HCT116 (cell line): ENCODE data around the gene TDP1. TPM values are rescaled to one million over a fixed set of nuclear protein-coding genes. Genes with fewer than 3 reads are reported as not detected.

Source experiments
- ATAC-seq: fragments of 200-7000 bp; cut with Tn5 transposase; 2 replicates; pipeline ENCODE4 v1.9.1; 2020; ENCODE audit warnings: mild to moderate bottlenecking, moderate library complexity
- BruUV-seq: library from RNA; stranded (reverse); fragments of 400-500 nt; replicated peaks from 2 replicates; lab custom pipeline; 2021; lab: Mats Ljungman, UMichigan
- CTCF ChIA-PET: fragments of 300-600 bp; sonication (Branson Sonifier 250); formaldehyde crosslinking; loops from one replicate; lab custom pipeline; 2021; ENCODE audit warnings: antibody characterized with exemption; lab: Charles Lee
- POLR2A ChIA-PET: fragments of 300-600, 350-600 bp; sonication (Branson Sonifier 250); formaldehyde crosslinking; loops from one replicate; lab custom pipeline; 2021; ENCODE audit warnings: antibody characterized with exemption; lab: Charles Lee
- RAD21 ChIA-PET, 2 experiments: fragments of 300-600 bp; sonication (Branson Sonifier 250); formaldehyde crosslinking; loops; one replicate each; lab custom pipeline; 2023; ENCODE audit warnings: low total read pairs in 2 of 2; ENCODE audit not compliant: uncharacterized antibody in 2 of 2, unreplicated experiment in 2 of 2, low non-redundant PET in 1 of 2; lab: Charles Lee
- DNase-seq: peaks from one replicate; pipeline ENCODE4 v3.0.0-alpha.2; 2010; ENCODE audit warnings: low read depth, low spot score
- H2AFZ ChIP-seq: fragments of 200-600 bp; shearing (Covaris generic), sonication (generic); 2 replicates; pipeline ENCODE4 v1.6.1; 2017; ENCODE audit warnings: low read depth, mixed run types, mixed read lengths, antibody characterized with exemption, low read length; ENCODE audit not compliant: poor library complexity, severe bottlenecking
- H3K27ac ChIP-seq: 2 replicates; pipeline ENCODE4 v1.5.1; 2012; ENCODE audit warnings: low read depth, low read length
- H3K27me3 ChIP-seq: fragments of 200-600 bp; sonication (generic); 2 replicates; pipeline ENCODE4 v1.6.1; 2016; ENCODE audit warnings: mixed run types, low read length, mixed read lengths; ENCODE audit not compliant: insufficient read depth
- H3K36me3 ChIP-seq, 2 experiments: fragments of 200-500 bp in 1 of 2; fragments of 200-600 bp in 1 of 2; sonication (Bioruptor generic) in 1 of 2; sonication (generic) in 1 of 2; 2 replicates each; pipeline versions ENCODE4 v1.5.1 to v1.6.1; 2014 to 2016; ENCODE audit warnings: low read length in 2 of 2, inconsistent platforms in 1 of 2, mixed read lengths in 1 of 2, mixed run types in 1 of 2; ENCODE audit not compliant: insufficient read depth in 2 of 2, control insufficient read depth in 1 of 2
- H3K4me1 ChIP-seq, 2 experiments: fragments of 200-600 bp in 1 of 2; sonication (generic) in 1 of 2; 2 replicates each; pipeline versions ENCODE4 v1.5.1 to v1.6.1; 2012 to 2017; ENCODE audit warnings: low read length in 2 of 2, inconsistent platforms in 1 of 2, mild to moderate bottlenecking in 1 of 2, mixed read lengths in 1 of 2, mixed run types in 1 of 2, moderate library complexity in 1 of 2; ENCODE audit not compliant: insufficient read depth in 2 of 2, control insufficient read depth in 1 of 2
- H3K4me2 ChIP-seq: fragments of 200-600 bp; sonication (generic); 2 replicates; pipeline ENCODE4 v1.6.1; 2017; ENCODE audit warnings: mixed run types, low read length, mixed read lengths
- H3K4me3 ChIP-seq, 2 experiments: fragments of 200-600 bp in 1 of 2; sonication (generic) in 1 of 2; replicated peaks in 1 of 2; 2 replicates each; pipeline ENCODE4 v1.5.1; 2011 to 2016; ENCODE audit warnings: low read length in 2 of 2, control low read depth in 1 of 2, low read depth in 1 of 2, mild to moderate bottlenecking in 1 of 2, mixed read lengths in 1 of 2, mixed run types in 1 of 2
- H3K79me2 ChIP-seq: fragments of 200-600 bp; sonication (generic); 2 replicates; pipeline ENCODE4 v1.6.1; 2017; ENCODE audit warnings: mild to moderate bottlenecking, mixed run types, low read length, moderate library complexity, mixed read lengths; ENCODE audit not compliant: insufficient read depth
- H3K9ac ChIP-seq: fragments of 200-600 bp; sonication (generic); 2 replicates; pipeline ENCODE4 v1.6.1; 2016; ENCODE audit warnings: low read length, mixed read lengths
- H3K9me2 ChIP-seq: fragments of 200-600 bp; sonication (generic), shearing (Covaris generic); 2 replicates; pipeline ENCODE4 v1.6.1; 2017; ENCODE audit warnings: mixed run types, mild to moderate bottlenecking, moderate library complexity; ENCODE audit not compliant: insufficient read depth
- H3K9me3 ChIP-seq, 2 experiments: fragments of 200-500 bp in 1 of 2; fragments of 200-600 bp in 1 of 2; sonication (Bioruptor generic) in 1 of 2; sonication (generic) in 1 of 2; 2 replicates each; pipeline ENCODE4 v1.6.1; 2014 to 2017; ENCODE audit warnings: low read length in 2 of 2, mixed read lengths in 2 of 2, inconsistent platforms in 1 of 2, low read depth in 1 of 2, mild to moderate bottlenecking in 1 of 2, mixed run types in 1 of 2, moderate library complexity in 1 of 2; ENCODE audit not compliant: control insufficient read depth in 1 of 2, insufficient read depth in 1 of 2
- H4K20me1 ChIP-seq: fragments of 200-600 bp; sonication (generic), shearing (Covaris generic); 2 replicates; pipeline ENCODE4 v1.6.1; 2017; ENCODE audit warnings: mixed run types, mild to moderate bottlenecking, moderate library complexity; ENCODE audit not compliant: insufficient read depth
- CBX3 ChIP-seq: IDR thresholded peaks from 2 replicates; pipeline ENCODE4 v1.6.1; 2012; ENCODE audit warnings: low read depth
- CEBPB ChIP-seq: IDR thresholded peaks from 2 replicates; pipeline ENCODE4 v1.6.1; 2012; ENCODE audit warnings: low read depth
- EGR1 ChIP-seq: IDR thresholded peaks from 2 replicates; pipeline ENCODE4 v1.6.1; 2012; ENCODE audit warnings: low read depth
- EZH2 ChIP-seq: fragments of 200-600 bp; sonication (generic); IDR thresholded peaks from 2 replicates; pipeline ENCODE4 v1.6.1; 2017; ENCODE audit warnings: antibody characterized with exemption, mixed run types
- EZH2phosphoT487 ChIP-seq: fragments of 200-600 bp; IDR thresholded peaks from 2 replicates; pipeline ENCODE4 v1.6.1; 2018; ENCODE audit warnings: antibody characterized with exemption, borderline replicate concordance
- FOSL1 ChIP-seq: IDR thresholded peaks from 2 replicates; pipeline ENCODE4 v1.6.1; 2012; ENCODE audit warnings: low read depth
- POLR2A ChIP-seq: IDR thresholded peaks from 2 replicates; pipeline ENCODE4 v1.7.0; 2011; ENCODE audit warnings: borderline replicate concordance; ENCODE audit not compliant: insufficient read depth, insufficient read length; ENCODE audit errors: extremely low read depth
- POLR2AphosphoS5 ChIP-seq: IDR thresholded peaks from 2 replicates; pipeline ENCODE4 v1.6.1; 2011; ENCODE audit warnings: mild to moderate bottlenecking, low read depth, low read length, moderate library complexity
- RAD21 ChIP-seq: IDR thresholded peaks from 2 replicates; pipeline ENCODE4 v1.6.1; 2012; ENCODE audit warnings: low read depth, mild to moderate bottlenecking
- SIN3A ChIP-seq: IDR thresholded peaks from 2 replicates; pipeline ENCODE4 v1.6.1; 2012; ENCODE audit warnings: low read depth
- SP1 ChIP-seq: IDR thresholded peaks from 2 replicates; pipeline ENCODE4 v1.6.1; 2012; ENCODE audit warnings: low read depth
- SRF ChIP-seq: IDR thresholded peaks from 2 replicates; pipeline ENCODE4 v1.6.1; 2012; ENCODE audit warnings: low read depth
- TCF7L2 ChIP-seq: IDR thresholded peaks from 2 replicates; pipeline ENCODE4 v1.7.0; 2011; ENCODE audit warnings: borderline replicate concordance, inconsistent platforms; ENCODE audit not compliant: insufficient read depth, insufficient read length; ENCODE audit errors: extremely low read depth
- YY1 ChIP-seq: IDR thresholded peaks from 2 replicates; pipeline ENCODE4 v1.6.1; 2011; ENCODE audit warnings: low read length, low read depth, moderate library complexity, mild to moderate bottlenecking; ENCODE audit not compliant: insufficient replicate concordance; ENCODE audit errors: extremely low read depth
- ZFX ChIP-seq: fragments of 450-650 bp; IDR thresholded peaks from 2 replicates; pipeline ENCODE4 v1.6.1; 2017
- intact Hi-C: fragments of 100-400 bp; cut with micrococcal nuclease; formaldehyde crosslinking; loops from 2 replicates; pipeline ENCODE4 v1.10.0; 2022
- total RNA-seq: library from RNA; stranded (reverse); gene quantifications from one replicate; pipeline ENCODE4 v1.2.1, GENCODE V29; 2021; ENCODE audit not compliant: unreplicated experiment
- TF ChIP-seq, protein P1 (sequence below): IDR thresholded peaks from 2 replicates; pipeline ENCODE4 v1.6.1; 2012
- TF ChIP-seq, protein P2 (sequence below): IDR thresholded peaks from 2 replicates; pipeline ENCODE4 v1.6.1; 2011; ENCODE audit warnings: mild to moderate bottlenecking, low read length, moderate library complexity; ENCODE audit not compliant: insufficient replicate concordance; ENCODE audit errors: extremely low read depth
- TF ChIP-seq, protein P3 (sequence below), 3 experiments: fragments of 200-600 bp in 1 of 3; sonication (generic) in 1 of 3; IDR thresholded peaks in 2 of 3; conservative IDR thresholded peaks in 1 of 3; 2 replicates each; pipeline ENCODE4 v1.5.1; 2012 to 2017; ENCODE audit warnings: low read depth in 2 of 3, low read length in 2 of 3, antibody characterized with exemption in 1 of 3, borderline replicate concordance in 1 of 3, control low read depth in 1 of 3, mild to moderate bottlenecking in 1 of 3, mixed read lengths in 1 of 3, mixed run types in 1 of 3, moderate library complexity in 1 of 3; ENCODE audit not compliant: insufficient read depth in 1 of 3

The TDP1 gene
- total RNA-seq, 1 experiment from 2014 or later = 37.1 TPM

DNA sequence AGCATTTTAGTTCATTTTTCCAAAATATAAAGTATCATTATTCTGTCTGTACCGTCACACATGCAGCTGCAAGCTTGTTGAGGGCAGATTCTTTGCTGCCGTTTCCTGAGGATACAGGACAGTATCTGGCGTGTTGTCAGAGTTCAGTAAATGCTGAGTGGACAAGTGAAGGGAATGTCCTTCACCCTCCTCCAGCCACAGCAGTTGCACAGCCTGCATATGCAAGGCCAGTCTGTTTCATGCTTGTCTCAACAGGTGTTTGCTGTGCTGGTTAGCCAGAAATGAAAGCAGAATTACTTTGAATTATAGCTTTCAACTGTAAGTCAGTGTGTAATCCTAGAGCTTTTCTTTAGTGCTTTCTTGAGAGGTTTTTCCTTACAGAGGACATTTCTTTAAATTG is 36.5 kb downstream of the TDP1 start:
- Histone ChIP-seq H3K4me3 (no peak overlapping the region), H3K9ac (no peak overlapping the region), H3K4me1 (no peaks in the 10 kb centered on the region), H3K9me3 (no peaks in the 10 kb centered on the region), H3K27me3 (no peaks in the 10 kb centered on the region), H3K79me2 (no peaks in the 10 kb centered on the region), H3K9me2 (no peaks in the 10 kb centered on the region), H3K27ac (no peak overlapping the region), H3K36me3 (peaks cover 15 to 28% of the 10 kb centered on the region in 2 experiments; a peak in 3 of 4 replicates), H3K4me2 (no peak overlapping the region), H4K20me1 (no peaks in the 10 kb centered on the region), H2AFZ (no peak overlapping the region)
- RAD21 ChIA-PET = no interaction called here
- POLR2A ChIA-PET = no interaction called here
- CTCF ChIA-PET = interaction anchor here (1.4 kb wide), 1 partner anchor 20 kb away, joined by 4 read pairs; no protein-coding TSS in a partner anchor
- intact Hi-C loops = no loop called here
- TF ChIP-seq, protein P1, sequence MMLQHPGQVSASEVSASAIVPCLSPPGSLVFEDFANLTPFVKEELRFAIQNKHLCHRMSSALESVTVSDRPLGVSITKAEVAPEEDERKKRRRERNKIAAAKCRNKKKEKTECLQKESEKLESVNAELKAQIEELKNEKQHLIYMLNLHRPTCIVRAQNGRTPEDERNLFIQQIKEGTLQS = no peak
- TF ChIP-seq EZH2phosphoT487 (no peak), POLR2AphosphoS5 (no peak), RAD21 (no peak), SP1 (no peak), YY1 (no peak), SRF (no peak), ZFX (no peak), POLR2A (no peak), EGR1 (no peak), FOSL1 (no peak), SIN3A (no peak), EZH2 (no peak), CEBPB (no peak), CBX3 (no peak), TCF7L2 (no peak)
- TF ChIP-seq, protein P2, sequence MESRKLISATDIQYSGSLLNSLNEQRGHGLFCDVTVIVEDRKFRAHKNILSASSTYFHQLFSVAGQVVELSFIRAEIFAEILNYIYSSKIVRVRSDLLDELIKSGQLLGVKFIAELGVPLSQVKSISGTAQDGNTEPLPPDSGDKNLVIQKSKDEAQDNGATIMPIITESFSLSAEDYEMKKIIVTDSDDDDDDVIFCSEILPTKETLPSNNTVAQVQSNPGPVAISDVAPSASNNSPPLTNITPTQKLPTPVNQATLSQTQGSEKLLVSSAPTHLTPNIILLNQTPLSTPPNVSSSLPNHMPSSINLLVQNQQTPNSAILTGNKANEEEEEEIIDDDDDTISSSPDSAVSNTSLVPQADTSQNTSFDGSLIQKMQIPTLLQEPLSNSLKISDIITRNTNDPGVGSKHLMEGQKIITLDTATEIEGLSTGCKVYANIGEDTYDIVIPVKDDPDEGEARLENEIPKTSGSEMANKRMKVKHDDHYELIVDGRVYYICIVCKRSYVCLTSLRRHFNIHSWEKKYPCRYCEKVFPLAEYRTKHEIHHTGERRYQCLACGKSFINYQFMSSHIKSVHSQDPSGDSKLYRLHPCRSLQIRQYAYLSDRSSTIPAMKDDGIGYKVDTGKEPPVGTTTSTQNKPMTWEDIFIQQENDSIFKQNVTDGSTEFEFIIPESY = no peak
- TF ChIP-seq, protein P3, sequence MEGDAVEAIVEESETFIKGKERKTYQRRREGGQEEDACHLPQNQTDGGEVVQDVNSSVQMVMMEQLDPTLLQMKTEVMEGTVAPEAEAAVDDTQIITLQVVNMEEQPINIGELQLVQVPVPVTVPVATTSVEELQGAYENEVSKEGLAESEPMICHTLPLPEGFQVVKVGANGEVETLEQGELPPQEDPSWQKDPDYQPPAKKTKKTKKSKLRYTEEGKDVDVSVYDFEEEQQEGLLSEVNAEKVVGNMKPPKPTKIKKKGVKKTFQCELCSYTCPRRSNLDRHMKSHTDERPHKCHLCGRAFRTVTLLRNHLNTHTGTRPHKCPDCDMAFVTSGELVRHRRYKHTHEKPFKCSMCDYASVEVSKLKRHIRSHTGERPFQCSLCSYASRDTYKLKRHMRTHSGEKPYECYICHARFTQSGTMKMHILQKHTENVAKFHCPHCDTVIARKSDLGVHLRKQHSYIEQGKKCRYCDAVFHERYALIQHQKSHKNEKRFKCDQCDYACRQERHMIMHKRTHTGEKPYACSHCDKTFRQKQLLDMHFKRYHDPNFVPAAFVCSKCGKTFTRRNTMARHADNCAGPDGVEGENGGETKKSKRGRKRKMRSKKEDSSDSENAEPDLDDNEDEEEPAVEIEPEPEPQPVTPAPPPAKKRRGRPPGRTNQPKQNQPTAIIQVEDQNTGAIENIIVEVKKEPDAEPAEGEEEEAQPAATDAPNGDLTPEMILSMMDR (IDR thresholded peaks at IDR 0.05 in 2 of 3, conservative IDR thresholded peaks at IDR 0.05 in 1 of 3; ENCODE audit: borderline replicate concordance in 1 of 3, insufficient read depth in 1 of 3, low read depth in 2 of 3, low read length in 2 of 3) = no peak
- DNase-seq (no peak), ATAC-seq (no peak)
- BruUV-seq = no TSS peak
